Activated CD8-positive, alpha-beta T cell treated with anti-CD3 and anti-CD28 coated beads for 36 hours (primary cell): ENCODE results near the gene CDH22. TPM values are rescaled to one million over a fixed set of nuclear protein-coding genes. Genes with fewer than 3 reads are reported as not detected.

Source experiments
- ATAC-seq: fragments of 200-7000 bp; cut with Tn5 transposase; one replicate; pipeline ENCODE4 v1.10.0; 2021; ENCODE audit warnings: mild to moderate bottlenecking, moderate library complexity
- CTCF ChIA-PET: fragments of 350-600 bp; sonication (Branson Sonifier 250); formaldehyde crosslinking; loops from one replicate; lab custom pipeline; 2021; ENCODE audit warnings: antibody characterized with exemption; lab: Charles Lee
- POLR2A ChIA-PET: fragments of 350-600 bp; sonication (Branson Sonifier 250); formaldehyde crosslinking; loops from one replicate; lab custom pipeline; 2021; ENCODE audit warnings: antibody characterized with exemption; lab: Charles Lee
- DNase-seq: peaks from one replicate; pipeline ENCODE4 v3.0.0-alpha.2; 2020
- H3K27ac Mint-ChIP-seq: one replicate; pipeline ENCODE4 v1.8.0; 2021; ENCODE audit warnings: mild to moderate bottlenecking, mixed read lengths
- H3K27me3 Mint-ChIP-seq: one replicate; pipeline ENCODE4 v1.8.0; 2021; ENCODE audit warnings: mixed read lengths
- H3K36me3 Mint-ChIP-seq: one replicate; pipeline ENCODE4 v1.8.0; 2021; ENCODE audit warnings: low read depth, mixed read lengths
- H3K4me1 Mint-ChIP-seq: one replicate; pipeline ENCODE4 v1.8.0; 2021; ENCODE audit warnings: low read depth, mixed read lengths
- H3K4me3 Mint-ChIP-seq: one replicate; pipeline ENCODE4 v1.8.0; 2021; ENCODE audit warnings: mild to moderate bottlenecking, moderate library complexity, mixed read lengths
- H3K9me3 Mint-ChIP-seq: one replicate; pipeline ENCODE4 v1.8.0; 2021; ENCODE audit warnings: mixed read lengths
- intact Hi-C: fragments of 100-400 bp; cut with micrococcal nuclease; formaldehyde crosslinking; loops from one replicate; pipeline ENCODE4 v1.10.0; 2022
- total RNA-seq, 2 experiments: library from RNA; stranded (reverse); gene quantifications; one replicate each; pipeline ENCODE4 v1.2.3, GENCODE V29; 2021
- TF ChIP-seq, protein P1 (sequence below): fragments of 200-600 bp; IDR thresholded peaks from one replicate; pipeline ENCODE4 v1.8.0; 2022; ENCODE audit warnings: antibody characterized with exemption, mild to moderate bottlenecking

The CDH22 gene
- total RNA-seq, 2 experiments from 2014 or later, result not detected

DNA sequence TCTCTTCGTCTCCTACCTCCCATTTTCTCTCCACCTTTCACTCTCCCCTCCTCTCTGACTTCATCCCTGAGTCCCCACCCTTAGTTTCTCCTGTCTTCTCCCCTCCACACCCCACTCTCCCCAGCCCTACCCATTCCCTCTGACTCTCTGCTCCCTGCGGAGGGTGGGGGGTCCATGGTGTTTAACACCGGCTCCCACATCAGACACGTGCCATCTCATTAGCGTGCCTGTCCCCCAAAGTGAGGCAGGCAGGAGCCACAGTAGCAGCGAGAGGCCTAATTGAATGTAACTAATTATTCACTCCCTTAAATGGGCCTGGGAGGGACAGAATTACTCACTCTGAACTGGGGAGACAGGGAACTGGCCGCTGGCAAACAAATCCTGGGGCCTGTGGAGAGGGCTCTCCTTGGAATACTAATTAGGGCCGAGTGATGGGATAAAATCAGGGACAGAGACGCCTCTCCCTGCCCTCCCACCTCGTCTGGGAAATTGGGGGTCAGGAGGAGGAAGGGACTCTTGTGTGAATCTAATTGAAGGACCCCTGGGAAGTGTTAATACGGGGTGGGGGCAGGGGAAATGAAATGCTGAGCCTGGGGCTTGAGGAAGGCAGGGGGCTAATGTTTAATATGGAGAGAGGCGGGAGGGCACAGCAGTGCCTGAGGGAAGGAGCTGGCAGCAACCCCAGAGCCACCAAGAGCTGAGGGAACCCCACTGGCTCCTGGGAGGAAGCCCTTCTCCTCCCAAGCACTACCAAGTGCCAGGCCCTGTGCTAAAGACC lies 172.3 kb downstream of the CDH22 start:
- intact Hi-C loops, result no loop called here
- Mint-ChIP-seq H3K4me3 (no peak overlapping the region), H3K27ac (no peak overlapping the region), H3K9me3 (no peaks in the 10 kb centered on the region), H3K36me3 (no peaks in the 10 kb centered on the region), H3K4me1 (no peaks in the 10 kb centered on the region), H3K27me3 (peaks cover 38% of the 10 kb centered on the region)
- CTCF ChIA-PET, result no interaction called here
- DNase-seq, result no peak
- POLR2A ChIA-PET, result no interaction called here
- ATAC-seq, result no peak
- TF ChIP-seq, protein P1, sequence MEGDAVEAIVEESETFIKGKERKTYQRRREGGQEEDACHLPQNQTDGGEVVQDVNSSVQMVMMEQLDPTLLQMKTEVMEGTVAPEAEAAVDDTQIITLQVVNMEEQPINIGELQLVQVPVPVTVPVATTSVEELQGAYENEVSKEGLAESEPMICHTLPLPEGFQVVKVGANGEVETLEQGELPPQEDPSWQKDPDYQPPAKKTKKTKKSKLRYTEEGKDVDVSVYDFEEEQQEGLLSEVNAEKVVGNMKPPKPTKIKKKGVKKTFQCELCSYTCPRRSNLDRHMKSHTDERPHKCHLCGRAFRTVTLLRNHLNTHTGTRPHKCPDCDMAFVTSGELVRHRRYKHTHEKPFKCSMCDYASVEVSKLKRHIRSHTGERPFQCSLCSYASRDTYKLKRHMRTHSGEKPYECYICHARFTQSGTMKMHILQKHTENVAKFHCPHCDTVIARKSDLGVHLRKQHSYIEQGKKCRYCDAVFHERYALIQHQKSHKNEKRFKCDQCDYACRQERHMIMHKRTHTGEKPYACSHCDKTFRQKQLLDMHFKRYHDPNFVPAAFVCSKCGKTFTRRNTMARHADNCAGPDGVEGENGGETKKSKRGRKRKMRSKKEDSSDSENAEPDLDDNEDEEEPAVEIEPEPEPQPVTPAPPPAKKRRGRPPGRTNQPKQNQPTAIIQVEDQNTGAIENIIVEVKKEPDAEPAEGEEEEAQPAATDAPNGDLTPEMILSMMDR, result no peak

DNA sequence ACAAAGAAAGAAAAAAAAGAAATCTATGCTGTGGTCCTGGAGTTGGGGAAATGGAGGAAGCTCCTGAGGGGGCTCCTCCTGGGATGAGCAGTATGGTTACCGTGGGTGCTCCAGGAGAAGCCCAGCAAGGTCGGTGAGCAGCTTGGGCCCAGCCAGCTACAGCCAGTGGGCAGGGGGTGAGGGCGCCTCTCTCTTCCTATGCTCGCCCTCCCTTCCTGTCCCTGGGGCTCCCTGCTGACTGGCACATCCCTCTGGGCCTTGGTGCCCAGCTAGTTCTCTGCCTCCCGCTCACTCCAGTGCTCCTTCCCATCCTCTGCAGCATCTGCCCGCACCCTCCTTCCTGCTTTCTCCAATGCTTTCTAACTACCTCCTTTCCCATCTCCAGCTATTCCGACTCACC lies 173.6 kb downstream of the CDH22 start:
- CTCF ChIA-PET, result interaction anchor here (1.2 to 6.8 kb wide), 3 partner anchors 17 to 45 kb away, joined by 3 to 39 read pairs (median 4); no protein-coding TSS in a partner anchor

DNA sequence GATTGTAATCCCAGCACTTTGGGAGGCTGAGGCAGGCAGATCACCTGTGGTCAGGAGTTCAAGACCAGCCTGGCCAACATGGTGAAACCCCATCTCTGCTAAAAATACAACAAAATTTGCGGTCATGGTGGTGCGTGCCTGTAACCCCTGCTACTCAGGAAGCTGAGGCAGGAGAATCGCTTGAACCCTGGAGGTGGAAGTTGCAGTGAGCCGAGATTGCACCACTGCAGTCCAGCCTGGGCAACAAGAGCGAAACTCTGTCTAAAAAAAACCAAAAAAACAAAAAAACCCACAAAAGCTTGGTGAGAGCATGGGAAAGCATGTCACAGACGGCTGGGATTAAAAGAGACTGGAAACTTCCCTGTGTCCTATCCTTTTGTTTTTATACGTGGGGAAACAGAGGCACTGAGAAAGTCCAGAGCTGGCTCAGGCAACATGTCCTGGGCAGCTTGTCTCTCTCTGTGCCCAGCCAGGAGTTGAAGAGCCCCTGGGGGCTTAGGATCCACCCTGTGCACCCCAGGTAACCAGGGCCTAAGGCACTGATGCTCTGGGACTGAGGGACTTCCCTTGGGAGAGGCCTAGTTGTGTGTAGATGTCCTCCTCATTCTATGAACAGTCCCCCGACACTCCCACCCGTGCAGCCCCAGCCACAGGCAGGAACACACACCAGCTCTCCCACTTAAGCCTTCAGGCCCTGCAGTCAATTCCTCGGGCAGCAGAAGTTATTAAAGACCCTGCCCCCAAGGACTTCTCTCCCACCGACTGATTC lies 174.2 kb downstream of the CDH22 start:
- POLR2A ChIA-PET, result no interaction called here
- CTCF ChIA-PET, result interaction anchor here (1.2 to 6.8 kb wide), 9 partner anchors 18 to 278 kb away, joined by 3 to 39 read pairs (median 4); no protein-coding TSS in a partner anchor
- Mint-ChIP-seq H3K27ac (no peak overlapping the region), H3K27me3 (peaks cover 38% of the 10 kb centered on the region), H3K9me3 (no peaks in the 10 kb centered on the region), H3K4me1 (no peaks in the 10 kb centered on the region), H3K4me3 (no peak overlapping the region), H3K36me3 (no peaks in the 10 kb centered on the region)
- TF ChIP-seq, protein P1, result no peak
- DNase-seq (no peak), ATAC-seq (no peak)
- intact Hi-C loops, result no loop called here

More for the DNA sequence above, 173.6 kb downstream of the CDH22 start:
- TF ChIP-seq, protein P1, result no peak
- no peak for ATAC-seq
- Mint-ChIP-seq H3K27ac (no peak overlapping the region), H3K36me3 (no peaks in the 10 kb centered on the region), H3K4me3 (no peak overlapping the region), H3K4me1 (no peaks in the 10 kb centered on the region), H3K9me3 (no peaks in the 10 kb centered on the region), H3K27me3 (peaks cover 40% of the 10 kb centered on the region)
- intact Hi-C loops, result no loop called here
- POLR2A ChIA-PET, result no interaction called here
- no peak for DNase-seq

DNA sequence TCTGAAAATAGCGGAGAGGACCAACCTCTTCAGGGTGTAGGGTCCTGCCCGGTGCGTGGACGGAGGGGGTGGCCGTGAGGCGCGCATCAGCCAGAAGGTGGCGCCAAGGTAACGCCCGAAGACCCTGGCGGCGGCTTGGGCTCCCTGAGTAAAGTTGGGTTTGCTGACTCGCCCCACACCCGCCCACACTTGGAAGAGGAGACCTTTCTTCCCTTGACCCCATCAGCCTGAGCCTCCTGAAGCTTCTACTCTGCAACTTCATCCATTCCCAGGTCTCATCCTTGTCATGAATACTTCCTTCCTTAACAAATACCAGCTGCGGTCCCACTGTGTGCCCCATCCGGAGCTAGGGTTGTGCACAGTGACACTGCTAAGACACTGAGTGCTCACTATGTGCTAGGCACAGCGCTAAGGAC lies 175.6 kb downstream of the CDH22 start:
- Mint-ChIP-seq H3K27me3 (peaks cover 38% of the 10 kb centered on the region), H3K36me3 (no peaks in the 10 kb centered on the region), H3K4me1 (no peaks in the 10 kb centered on the region), H3K9me3 (no peaks in the 10 kb centered on the region), H3K4me3 (no peak overlapping the region), H3K27ac (no peak overlapping the region)
- ChIA-PET CTCF (interaction anchor here (0.6 to 6.8 kb wide), 24 partner anchors 9 to 279 kb away, joined by 3 to 39 read pairs (median 3); partner anchors contain the start of gene CD40), POLR2A (no interaction called here)
- peak; percentile 77 for DNase-seq
- intact Hi-C loops, result no loop called here
- peak; percentile 91 for ATAC-seq
- TF ChIP-seq, protein P1, result peak; percentile 86
